GM12865 (cell line): ENCODE data around the gene AMOTL1.
"Not testable (repeated sequence)": the region's sequence is repeated elsewhere in the genome, so short reads cannot be mapped to it uniquely, and the experiment has no call there.

ENCODE experiments used
- DNase-seq: peaks from one replicate; pipeline ENCODE4 v3.0.0; 2010; ENCODE audit warnings: low read depth
- H3K4me3 ChIP-seq: 2 replicates; pipeline ENCODE4 v1.5.1; 2011; ENCODE audit warnings: mild to moderate bottlenecking, low read depth, low read length, control low read depth
- TF ChIP-seq, protein P1 (sequence below): IDR thresholded peaks from 2 replicates; pipeline ENCODE4 v1.5.1; 2011; ENCODE audit warnings: low read length, control low read depth, low read depth, inconsistent platforms; ENCODE audit not compliant: insufficient read depth; ENCODE audit errors: missing control alignments

Gene AMOTL1

DNA sequence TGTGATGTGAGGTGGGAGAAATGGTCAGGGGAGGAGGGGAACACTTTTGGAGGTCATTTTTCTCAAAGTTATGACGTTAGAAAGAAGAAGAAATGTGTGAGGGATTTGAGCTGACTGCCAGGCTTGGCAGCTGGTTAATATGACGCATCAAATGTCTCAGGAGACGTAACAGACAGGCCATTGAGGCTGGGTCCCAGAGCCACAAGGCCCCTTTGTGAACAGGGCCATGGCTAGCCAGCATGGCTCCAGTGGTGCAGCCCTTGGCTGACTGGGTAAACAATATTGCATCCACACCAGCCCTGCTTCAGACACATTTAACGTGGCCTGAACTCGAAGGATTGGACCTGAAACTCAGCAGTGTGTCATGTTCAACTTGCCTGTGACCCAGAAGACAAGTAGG is 34.3 kb downstream of the AMOTL1 start:
- no peak overlapping the region for H3K4me3 ChIP-seq
- DNase-seq: no peak
- TF ChIP-seq, protein P1, sequence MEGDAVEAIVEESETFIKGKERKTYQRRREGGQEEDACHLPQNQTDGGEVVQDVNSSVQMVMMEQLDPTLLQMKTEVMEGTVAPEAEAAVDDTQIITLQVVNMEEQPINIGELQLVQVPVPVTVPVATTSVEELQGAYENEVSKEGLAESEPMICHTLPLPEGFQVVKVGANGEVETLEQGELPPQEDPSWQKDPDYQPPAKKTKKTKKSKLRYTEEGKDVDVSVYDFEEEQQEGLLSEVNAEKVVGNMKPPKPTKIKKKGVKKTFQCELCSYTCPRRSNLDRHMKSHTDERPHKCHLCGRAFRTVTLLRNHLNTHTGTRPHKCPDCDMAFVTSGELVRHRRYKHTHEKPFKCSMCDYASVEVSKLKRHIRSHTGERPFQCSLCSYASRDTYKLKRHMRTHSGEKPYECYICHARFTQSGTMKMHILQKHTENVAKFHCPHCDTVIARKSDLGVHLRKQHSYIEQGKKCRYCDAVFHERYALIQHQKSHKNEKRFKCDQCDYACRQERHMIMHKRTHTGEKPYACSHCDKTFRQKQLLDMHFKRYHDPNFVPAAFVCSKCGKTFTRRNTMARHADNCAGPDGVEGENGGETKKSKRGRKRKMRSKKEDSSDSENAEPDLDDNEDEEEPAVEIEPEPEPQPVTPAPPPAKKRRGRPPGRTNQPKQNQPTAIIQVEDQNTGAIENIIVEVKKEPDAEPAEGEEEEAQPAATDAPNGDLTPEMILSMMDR: no peak

DNA sequence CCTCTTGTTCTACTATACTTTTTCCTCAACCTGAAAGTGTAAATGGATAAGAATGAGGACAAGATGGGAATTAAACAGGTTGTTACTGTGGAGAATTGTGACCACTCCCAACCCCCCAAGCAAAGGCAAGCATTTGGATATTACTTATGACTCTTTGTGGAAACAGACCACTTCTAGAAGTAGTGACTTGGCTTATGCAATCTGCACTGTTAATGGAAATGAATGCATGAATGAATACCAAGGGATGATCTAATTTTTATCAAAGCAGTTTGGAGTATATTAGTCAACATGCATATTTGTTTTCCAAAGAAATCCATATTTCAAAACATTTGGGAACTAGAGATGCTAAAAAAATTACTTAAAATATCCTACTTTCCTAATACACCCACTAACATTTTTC is 35.3 kb downstream of the AMOTL1 start:
- no peak for DNase-seq
- TF ChIP-seq, protein P1: no peak
- no peak overlapping the region for H3K4me3 ChIP-seq

DNA sequence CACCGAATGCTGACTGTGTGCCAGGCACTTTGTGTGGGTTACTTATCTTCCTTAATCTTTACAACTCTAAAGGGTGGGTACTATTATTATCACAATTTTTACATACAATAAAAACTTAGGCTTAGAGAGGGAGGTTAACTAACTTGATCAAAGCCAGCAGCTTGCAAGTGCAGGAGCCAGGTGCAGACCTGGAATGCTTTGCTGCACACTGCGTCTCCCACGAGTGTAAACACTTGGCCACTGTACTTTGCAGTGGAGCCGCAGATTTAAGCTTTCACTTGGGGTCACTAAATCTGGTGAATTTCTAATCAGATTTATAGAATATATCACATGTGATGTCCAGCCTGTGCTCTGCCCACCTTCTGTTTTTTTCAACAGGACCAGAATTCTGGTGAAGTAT is 36.7 kb downstream of the AMOTL1 start:
- no peak for DNase-seq
- no peak overlapping the region for H3K4me3 ChIP-seq
- TF ChIP-seq, protein P1: no peak

DNA sequence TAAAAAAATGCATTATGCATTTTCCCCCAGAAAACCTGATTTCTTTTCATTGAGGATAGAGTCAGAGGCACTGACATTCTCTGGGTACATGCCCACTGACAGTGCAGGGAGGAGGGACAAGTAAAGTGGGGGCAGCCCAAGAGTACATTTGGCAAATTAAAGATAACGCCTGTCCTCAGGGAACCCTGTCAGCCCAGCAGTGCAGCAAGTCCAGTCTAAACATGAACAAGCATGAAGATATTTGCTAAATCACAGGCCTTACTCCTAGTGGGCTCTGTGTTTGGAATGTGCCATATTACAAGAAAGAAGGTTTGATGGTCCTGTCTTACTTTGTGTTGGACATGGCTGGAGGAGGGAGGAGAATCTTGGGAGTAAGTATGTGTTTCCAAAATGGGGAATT is 37.9 kb downstream of the AMOTL1 start:
- H3K4me3 ChIP-seq: no peak overlapping the region
- TF ChIP-seq, protein P1: no peak
- DNase-seq: no peak

DNA sequence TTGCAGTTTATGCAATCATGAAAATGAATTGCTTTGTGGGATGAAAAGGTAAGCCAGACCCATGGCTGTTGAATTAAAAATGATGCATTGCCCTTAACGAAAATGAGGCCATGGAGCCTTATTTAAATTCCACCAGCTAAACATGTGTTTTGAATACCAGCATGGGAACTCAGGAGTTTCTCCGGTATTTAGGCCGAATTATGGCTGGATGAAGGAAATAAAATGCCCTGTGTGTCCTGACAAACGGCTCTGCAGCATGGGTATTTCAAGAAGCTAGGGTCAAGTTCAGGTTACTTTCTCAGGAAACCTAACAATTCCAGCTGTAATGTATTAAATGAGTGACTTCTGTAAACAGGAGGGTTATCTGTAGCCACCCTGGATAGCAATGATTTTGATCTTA is 38.3 kb downstream of the AMOTL1 start:
- TF ChIP-seq, protein P1: no peak
- no peak overlapping the region for H3K4me3 ChIP-seq
- no peak for DNase-seq

DNA sequence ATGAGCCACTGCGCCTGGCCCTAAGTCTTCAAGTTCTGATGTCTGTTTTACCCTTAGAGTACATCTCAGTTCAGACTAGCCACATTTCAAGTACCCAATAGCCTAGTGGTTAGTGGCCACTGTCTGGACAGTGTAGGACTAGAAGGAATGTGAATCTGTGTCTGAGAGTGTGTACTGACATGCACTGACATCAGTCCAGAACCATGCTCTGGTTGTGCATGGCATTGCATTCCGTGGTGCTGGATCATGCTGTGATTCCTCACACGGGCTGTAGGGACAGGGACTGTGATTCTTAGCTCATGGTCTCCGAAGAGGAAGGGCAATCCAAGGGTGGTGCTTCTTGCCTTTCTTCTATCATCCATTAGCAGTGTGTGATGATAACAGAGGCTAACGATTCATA is 41.1 kb downstream of the AMOTL1 start:
- TF ChIP-seq, protein P1: no peak
- no peak overlapping the region for H3K4me3 ChIP-seq
- DNase-seq: no peak

DNA sequence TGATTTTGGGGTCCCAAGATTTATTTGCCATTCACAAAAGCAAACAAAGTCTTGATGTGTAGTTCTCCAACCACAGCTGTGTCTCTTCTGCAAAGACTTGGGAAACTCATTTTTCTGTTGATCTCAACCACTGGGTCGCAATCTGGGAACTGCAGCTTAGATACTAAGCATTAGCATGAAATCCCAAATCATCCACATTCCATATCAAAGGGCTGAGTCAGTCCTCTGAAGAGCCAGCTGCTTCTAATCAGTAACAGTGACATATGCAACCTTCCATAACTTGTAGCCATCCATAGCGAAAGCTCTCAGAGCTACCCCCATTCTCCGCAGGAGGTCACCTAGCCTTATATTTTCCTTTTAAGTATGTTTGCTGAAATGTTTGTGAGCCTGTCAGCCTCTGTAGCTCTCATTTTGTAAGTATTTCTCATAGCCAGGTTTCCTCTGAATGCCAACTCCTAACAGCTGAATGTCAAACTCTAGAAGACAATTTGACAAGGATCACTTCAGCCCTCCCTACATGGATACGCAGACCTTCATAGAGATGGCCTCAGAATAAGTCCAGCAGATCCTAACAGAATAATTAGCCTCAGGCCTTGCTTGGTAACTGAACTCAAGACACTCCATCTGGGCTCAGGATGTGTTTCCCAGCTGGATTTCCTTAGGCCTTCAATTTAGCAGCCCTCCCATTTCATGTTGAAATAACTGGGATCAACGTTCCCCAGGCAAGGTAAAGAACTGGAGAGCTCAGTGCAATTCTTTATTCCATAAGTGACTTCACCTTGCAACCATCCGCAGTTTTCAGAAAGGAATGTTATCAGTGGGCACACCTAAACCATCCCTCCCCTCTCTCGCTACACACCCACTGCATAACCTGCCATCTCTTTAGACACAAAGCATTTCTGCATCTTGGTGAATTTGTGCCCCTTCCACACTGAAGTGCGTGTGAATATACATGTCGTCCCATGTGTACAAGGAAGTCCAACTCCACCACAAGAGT is 44.9 kb downstream of the AMOTL1 start:
- not testable (repeated sequence) for DNase-seq, H3K4me3 ChIP-seq
